DMS53 treated with DMSO at 0.1 percent for 48 hours (cell line): Measurements from ENCODE around the gene TLR2.
"Not testable (repeated sequence)": the region's sequence is repeated elsewhere in the genome, so short reads cannot be mapped to it uniquely, and the experiment has no call there.

ENCODE experiments used
- DNase-seq: peaks from one replicate; lab custom pipeline; 2025; ENCODE audit not compliant: unreplicated experiment; lab: John Stamatoyannopoulos, UW

TLR2 gene

DNA sequence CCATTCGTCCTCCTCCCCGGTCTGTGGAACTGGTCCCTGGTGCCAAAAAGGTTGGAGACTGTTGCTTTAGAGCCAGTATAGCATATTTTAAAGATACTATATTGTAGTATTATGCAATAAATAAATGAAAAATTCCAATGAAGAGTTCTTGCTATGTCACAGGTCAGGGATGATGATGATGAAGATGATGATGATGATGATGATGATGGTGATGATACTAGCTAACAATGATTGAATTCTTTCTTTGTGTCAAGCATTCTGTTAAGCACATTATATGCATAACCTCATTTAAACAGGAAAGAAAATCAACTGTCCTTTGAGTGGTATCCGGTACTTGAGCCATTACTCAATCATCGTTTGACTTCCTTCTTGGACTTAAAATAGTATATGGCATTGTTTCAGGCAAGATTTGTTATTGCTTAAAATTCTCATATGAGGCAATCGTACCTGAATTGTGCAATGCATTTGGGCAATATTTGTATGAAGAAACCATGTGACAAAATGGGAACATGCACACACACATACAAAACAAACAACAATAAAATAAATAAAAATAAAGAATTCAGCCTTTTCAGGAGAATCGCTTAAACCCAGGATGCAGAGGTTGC, 22.8 kb upstream of the TLR2 start:
- DNase-seq: no peak

DNA sequence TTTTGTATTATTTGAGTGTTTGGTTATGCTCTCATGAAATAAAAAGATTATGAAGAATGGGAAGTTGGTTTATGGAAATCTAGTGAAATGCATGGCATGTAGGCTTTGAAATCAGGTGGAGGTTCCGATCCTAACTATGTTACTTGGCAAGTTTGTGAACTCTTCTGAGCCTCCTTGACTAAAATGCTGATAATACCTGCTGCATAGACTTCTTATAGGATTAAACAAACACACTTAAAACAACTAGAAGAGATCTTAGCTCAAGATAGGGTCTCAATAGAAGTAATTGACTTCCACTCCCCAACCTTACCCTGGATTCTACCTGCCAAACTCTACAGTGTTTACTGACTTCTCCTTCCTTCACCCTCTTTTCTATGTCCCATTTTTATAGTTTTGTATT, 22.2 kb upstream of the TLR2 start:
- no peak for DNase-seq

GRCh38 chr4:153663667-153664066, 20.4 kb upstream of the TLR2 start:
- DNase-seq: no peak

DNA sequence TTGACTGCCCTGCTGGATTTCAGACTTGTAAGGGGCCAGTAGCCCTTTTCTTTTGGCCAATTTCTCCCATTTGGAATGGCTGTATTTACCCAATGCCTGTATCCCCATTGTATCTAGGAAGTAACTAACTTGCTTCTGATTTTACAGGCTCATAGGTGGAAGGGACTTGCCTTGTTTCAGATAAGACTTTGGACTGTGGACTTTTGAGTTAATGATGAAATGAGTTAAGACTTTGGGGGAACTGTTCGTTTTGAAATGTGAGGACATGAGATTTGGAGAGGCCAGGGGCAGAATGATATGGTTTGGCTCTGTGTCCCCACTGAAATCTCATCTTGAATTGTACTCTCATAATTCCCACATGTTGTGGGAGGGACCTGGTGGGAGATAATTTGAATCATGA, 17.6 kb upstream of the TLR2 start:
- DNase-seq: not testable (repeated sequence)

- no peak for DNase-seq
These were observed 15.4 kb upstream of the TLR2 start for GRCh38 chr4:153668647-153669046.

GRCh38 chr4:153669838-153670237, 14.2 kb upstream of the TLR2 start:
- DNase-seq: no peak

- no peak for DNase-seq
These were observed 7.6 kb upstream of the TLR2 start for GRCh38 chr4:153676486-153676885.

DNA sequence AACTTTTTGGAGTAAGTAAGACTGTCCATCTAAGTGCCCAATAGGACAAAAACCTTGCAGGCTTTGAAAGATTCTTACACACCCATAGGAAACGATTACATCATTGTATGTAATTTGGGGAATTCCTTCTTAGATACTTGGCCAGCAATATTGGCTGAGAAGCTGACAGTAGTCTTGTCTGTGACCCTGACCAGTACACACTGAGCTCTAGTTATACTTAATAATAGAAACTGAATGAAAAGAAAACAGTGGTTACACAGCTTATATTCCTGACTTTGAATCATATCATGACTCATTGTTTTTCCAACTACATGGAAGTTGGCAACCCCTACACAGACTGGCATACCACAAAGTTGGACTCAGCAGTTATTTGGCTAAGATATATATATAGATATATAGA, 7.1 kb upstream of the TLR2 start:
- no peak for DNase-seq

DNA sequence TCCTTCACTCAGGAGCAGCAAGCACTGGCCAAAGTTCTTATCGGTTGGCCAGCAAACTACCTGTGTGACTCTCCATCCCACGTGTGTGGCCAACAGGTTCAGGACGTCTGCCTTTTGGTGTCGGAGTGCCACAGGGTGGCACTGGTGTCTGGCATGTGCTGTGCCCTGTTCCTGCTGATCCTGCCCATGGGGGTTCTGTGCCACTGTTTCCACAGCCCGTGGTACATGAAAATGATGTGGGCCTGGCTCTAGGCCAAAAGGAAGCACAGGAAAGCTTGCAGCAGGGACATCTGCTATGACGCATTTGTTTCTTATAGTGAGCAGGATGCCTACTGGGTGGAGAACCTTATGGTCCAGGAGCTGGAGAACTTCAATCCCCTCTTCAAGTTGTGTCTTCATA, 4.6 kb upstream of the TLR2 start:
- no peak for DNase-seq

DNA sequence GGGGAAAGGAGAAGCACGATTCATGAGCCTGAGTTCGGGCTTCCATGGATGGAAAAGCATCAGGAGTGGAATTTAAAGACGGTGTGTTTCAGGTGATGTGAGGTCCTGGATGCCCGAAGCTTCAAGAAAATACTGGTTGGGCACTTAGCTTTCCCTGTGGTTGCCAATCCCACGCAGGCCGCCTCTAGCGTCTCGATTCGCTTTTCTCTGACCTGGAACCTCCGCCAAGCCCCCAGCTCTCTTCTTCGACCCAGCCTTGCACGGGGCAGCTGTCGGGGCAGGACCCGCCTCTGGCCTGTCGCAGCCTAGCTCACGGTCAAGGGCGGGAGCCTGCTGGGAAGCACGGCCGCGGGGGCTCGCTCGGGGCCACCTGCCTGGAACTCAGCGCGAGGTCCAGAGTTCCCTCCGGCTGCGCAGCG, 308 bp upstream of the TLR2 start:
- DNase-seq: no peak

- no peak for DNase-seq
These were observed 891 bp downstream of the TLR2 start for GRCh38 chr4:153684971-153685371.

GRCh38 chr4:153704522-153704921, 20.4 kb downstream of the TLR2 start:
- DNase-seq: no peak

DNA sequence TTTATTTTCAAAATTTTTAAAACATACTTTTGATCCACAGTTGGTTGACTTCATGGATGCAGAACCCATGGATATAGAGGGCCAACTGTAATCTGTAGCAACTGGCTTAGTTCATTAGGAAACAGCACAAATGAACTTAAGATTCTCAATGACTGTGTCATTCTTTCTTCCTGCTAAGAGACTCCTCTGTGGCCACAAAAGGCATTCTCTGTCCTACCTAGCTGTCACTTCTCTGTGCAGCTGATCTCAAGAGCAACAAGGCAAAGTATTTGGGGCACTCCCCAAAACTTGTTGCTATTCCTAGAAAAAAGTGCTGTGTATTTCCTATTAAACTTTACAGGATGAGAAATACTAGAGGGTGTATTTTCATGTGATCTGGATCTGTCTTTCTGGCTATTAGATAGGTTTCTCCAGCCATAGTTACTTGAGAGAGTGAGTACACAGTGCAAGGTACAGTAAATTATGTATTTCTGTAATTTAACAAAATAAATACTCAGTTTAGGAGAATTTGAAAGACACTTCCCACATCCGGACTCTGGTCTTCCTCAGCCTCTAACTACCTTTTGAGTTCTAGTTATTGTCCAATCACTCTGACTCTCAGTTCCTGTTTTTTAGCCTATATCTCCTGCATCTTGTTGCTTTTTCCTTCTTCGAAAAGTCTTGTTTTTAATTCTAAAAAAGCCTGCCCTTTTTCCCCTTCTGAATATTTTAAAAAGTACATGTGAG, 21.8 kb downstream of the TLR2 start:
- DNase-seq: no peak

GRCh38 chr4:153706519-153706918, 22.4 kb downstream of the TLR2 start:
- no peak for DNase-seq

DNA sequence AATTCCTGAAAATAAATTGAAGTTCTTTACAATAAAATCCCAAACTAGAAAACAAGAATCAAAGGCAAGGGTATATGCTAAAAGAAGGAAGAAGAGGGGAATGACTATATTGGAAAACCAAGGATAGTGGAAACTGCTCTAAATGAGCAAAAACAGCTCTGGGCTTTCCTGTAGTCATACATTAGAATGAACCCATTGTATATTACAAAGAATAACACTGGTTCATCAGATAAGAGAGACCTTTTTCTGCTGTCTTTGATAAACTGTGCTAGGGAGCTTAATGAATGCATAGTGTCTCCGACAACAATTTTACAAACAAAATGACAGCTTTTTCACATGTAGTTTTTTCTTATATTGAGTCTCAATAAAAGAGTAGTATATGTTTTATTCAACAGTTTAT, 26.6 kb downstream of the TLR2 start:
- DNase-seq: no peak

DNA sequence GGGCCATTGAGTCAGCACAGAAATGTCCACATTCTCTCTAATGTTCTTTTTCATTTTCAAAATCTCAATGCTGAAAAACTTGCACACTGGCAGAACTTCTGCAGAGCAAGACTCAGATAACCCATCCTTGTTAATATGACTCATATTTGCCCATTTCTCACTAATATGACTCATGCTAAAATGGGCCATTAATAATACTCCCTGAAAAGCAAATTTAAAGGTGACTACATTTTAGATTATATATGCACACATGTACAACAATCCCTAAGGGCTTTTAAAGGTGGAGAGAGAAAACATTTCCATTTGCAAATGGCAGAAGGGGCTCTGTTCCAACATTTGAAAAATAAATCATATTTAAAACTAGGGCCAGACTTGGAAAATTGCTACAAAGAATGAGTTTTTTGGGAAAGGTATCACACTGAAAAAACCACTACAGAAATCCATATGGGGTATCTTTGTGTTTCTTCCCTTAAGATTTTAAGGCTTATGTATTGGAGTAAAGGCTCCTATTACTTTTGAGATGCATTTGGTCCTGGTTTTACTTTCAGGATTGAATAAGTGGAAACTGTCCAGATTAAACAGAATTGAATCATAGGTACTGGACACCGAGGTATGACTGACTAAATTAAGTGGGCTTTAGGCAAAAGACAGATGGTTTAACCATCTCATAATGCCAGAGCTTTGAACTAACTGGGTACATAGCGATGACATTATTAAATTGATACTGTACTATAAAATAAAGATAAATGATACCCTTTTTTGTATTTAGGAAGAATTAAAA, 30.0 kb downstream of the TLR2 start:
- DNase-seq: peak; percentile 1

DNA sequence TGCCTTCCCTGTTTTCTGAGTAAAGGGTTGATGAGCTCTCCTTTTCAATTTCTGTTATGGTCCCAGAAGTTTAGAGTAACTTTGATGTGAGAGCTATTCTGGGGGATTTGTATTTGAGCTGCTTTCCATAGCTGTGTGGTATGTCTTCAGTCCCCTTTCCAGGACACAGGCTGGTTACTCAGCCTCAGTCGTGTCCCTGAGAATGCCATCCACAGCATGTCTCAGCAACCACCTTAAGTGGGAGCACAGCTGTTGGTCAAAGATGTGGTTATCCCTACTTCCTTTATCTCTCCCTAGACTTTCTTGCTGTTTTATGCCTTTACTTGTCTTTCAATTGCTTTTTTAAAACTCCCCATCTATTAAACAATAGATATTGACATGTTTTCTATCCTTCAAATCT, 38.0 kb downstream of the TLR2 start:
- no peak for DNase-seq

GRCh38 chr4:153724606-153725005, 40.5 kb downstream of the TLR2 start:
- no peak for DNase-seq

GRCh38 chr4:153725136-153725830, 41.2 kb downstream of the TLR2 start:
- DNase-seq: no peak

DNA sequence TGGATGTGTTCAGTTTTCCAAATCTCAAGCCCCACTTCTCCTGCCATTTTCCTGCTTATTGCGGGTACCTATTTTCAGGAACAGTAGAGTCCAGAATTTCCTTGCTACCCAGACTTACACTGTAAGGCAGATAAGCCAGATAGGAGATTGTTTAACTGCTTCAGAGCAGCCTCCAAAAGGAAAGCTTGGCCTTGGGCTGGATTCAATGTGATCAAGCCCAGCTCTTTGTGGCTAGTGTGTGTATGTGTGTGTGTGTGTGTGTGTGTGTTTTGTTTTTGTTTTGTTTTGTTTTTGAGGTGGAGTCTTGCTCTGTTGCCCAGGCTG, 41.7 kb downstream of the TLR2 start:
- no peak for DNase-seq

- DNase-seq: no peak
These were observed 44.1 kb downstream of the TLR2 start for GRCh38 chr4:153728151-153728550.

DNA sequence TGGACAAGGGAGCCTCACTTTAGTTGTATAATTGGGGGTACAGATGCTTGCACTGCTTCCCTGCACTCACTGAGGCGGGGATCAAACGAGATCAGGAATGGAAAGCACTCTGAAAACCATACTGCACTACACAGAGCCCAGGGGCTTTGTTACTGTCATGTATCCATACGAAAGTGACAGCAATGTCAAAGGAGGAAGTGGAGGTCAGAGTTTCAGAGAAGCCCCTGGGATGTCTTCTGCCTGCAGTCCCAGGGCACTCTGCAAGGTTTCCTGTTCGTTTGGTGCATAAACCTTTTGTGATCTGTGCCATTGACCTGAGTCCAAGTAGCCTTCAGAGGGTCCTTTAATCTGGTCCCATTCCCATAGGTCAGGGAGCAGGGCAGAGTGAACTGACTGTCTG, 44.6 kb downstream of the TLR2 start:
- DNase-seq: no peak
